PC-9 (cell line): ENCODE data around the gene PLCD3. TPM values are rescaled to one million over a fixed set of nuclear protein-coding genes. Genes with fewer than 3 reads are reported as not detected.

ENCODE experiments used
- BruUV-seq: library from RNA; stranded (reverse); fragments of 400-500 nt; replicated peaks from 2 replicates; lab custom pipeline; 2021; lab: Mats Ljungman, UMichigan
- CTCF ChIA-PET: fragments of 300-600 bp; sonication (Branson Sonifier 250); formaldehyde crosslinking; loops from one replicate; lab custom pipeline; 2022; ENCODE audit warnings: antibody characterized with exemption; lab: Charles Lee
- POLR2A ChIA-PET: fragments of 300-600 bp; sonication (Branson Sonifier 250); formaldehyde crosslinking; loops from one replicate; lab custom pipeline; 2022; ENCODE audit warnings: antibody characterized with exemption; ENCODE audit not compliant: unreplicated experiment; lab: Charles Lee
- DNase-seq, 2 experiments: peaks; one replicate each; pipeline versions ENCODE4 v3.0.0 to v3.0.0-alpha.2; 2015 to 2022; ENCODE audit warnings: mixed read lengths in 1 of 2
- H2AFZ ChIP-seq: fragments of 200-600 bp; sonication (generic); 2 replicates; pipeline ENCODE4 v1.8.1; 2017; ENCODE audit warnings: antibody characterized with exemption
- H3F3A ChIP-seq: fragments of 200-600 bp; sonication (generic); 2 replicates; pipeline ENCODE4 v1.8.1; 2017; ENCODE audit warnings: antibody characterized with exemption, mild to moderate bottlenecking, low read depth; ENCODE audit not compliant: insufficient read depth
- H3K27ac ChIP-seq: fragments of 200-600 bp; sonication (generic); 2 replicates; pipeline ENCODE4 v1.6.1; 2016; ENCODE audit warnings: mixed run types
- H3K27me3 ChIP-seq: fragments of 200-600 bp; sonication (generic); 2 replicates; pipeline ENCODE4 v1.6.1; 2016; ENCODE audit warnings: low read depth, mixed run types; ENCODE audit not compliant: insufficient read depth
- H3K36me3 ChIP-seq: fragments of 200-600 bp; sonication (generic); 2 replicates; pipeline ENCODE4 v1.6.1; 2016; ENCODE audit warnings: low read depth, mixed run types
- H3K4me1 ChIP-seq: fragments of 200-600 bp; sonication (generic); replicated peaks from 2 replicates; pipeline ENCODE4 v1.6.1; 2016; ENCODE audit warnings: mixed run types; ENCODE audit not compliant: insufficient read depth
- H3K4me2 ChIP-seq: fragments of 200-600 bp; sonication (generic); 2 replicates; pipeline ENCODE4 v1.6.1; 2017; ENCODE audit warnings: mixed run types
- H3K4me3 ChIP-seq: fragments of 200-600 bp; sonication (generic); 2 replicates; pipeline ENCODE4 v1.6.1; 2016; ENCODE audit warnings: mixed run types
- H3K79me2 ChIP-seq: fragments of 200-600 bp; sonication (generic); 2 replicates; pipeline ENCODE4 v1.6.1; 2017; ENCODE audit warnings: low read depth, mixed run types
- H3K9me2 ChIP-seq: fragments of 200-600 bp; sonication (generic); 2 replicates; pipeline ENCODE4 v1.8.1; 2017; ENCODE audit warnings: mild to moderate bottlenecking; ENCODE audit not compliant: insufficient read depth
- H3K9me3 ChIP-seq: fragments of 200-600 bp; sonication (generic); 2 replicates; pipeline ENCODE4 v1.8.1; 2016; ENCODE audit warnings: low read depth; ENCODE audit not compliant: insufficient read depth
- H4K20me1 ChIP-seq: fragments of 200-600 bp; sonication (generic); 2 replicates; pipeline ENCODE4 v1.8.1; 2017; ENCODE audit not compliant: insufficient read depth
- EZH2 ChIP-seq: fragments of 200-600 bp; sonication (generic); IDR thresholded peaks from 2 replicates; pipeline ENCODE4 v1.8.0; 2017; ENCODE audit warnings: antibody characterized with exemption, low read depth
- intact Hi-C: fragments of 100-400 bp; cut with micrococcal nuclease; formaldehyde crosslinking; loops from one replicate; pipeline ENCODE4 v1.10.0; 2022; ENCODE audit not compliant: unreplicated experiment
- total RNA-seq: library from RNA; stranded (reverse); gene quantifications from 2 replicates; pipeline ENCODE4 v1.2.3, GENCODE V29; 2021
- TF ChIP-seq, protein P1 (sequence below): fragments of 200-600 bp; sonication (generic); conservative IDR thresholded peaks from 2 replicates; pipeline ENCODE4 v1.6.1; 2017; ENCODE audit warnings: mixed run types, antibody characterized with exemption, mild to moderate bottlenecking, moderate library complexity

The PLCD3 gene
- total RNA-seq, 1 experiment from 2014 or later: 92.4 TPM

DNA sequence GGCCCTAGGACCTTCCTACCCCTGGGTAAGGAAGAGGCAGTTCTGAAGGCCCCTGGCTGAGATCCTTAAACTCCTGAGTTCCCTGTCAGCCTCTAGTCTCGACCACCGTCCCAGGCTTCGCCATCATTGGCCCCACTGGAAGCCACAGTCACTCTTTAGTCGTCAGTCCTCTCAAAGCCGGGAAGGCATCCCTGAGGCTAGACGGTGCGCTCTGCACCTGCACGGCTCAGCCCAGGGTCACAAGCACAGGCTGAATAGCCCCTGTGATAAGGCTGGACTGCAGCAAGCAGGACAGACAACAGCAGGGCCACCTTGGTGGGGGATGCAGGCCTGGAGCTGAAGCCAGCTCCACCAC lies 12.7 kb upstream of the PLCD3 start:
- no peak overlapping the region for H3K4me2 ChIP-seq
- H4K20me1 ChIP-seq: no peaks in the 10 kb centered on the region
- peaks cover 40% of the 10 kb centered on the region for H3F3A ChIP-seq
- intact Hi-C loops: loop anchor here (5.0 kb wide), 2 partner anchors 227 to 282 kb away; no protein-coding TSS in a partner anchor
- H3K27me3 ChIP-seq: no peaks in the 10 kb centered on the region
- 0 out of 2 replicates have a peak, but pooled peaks cover 3% of the 10 kb centered on the region for H3K36me3 ChIP-seq
- BruUV-seq: no TSS peak
- H3K4me3 ChIP-seq: no peak overlapping the region
- peaks cover 11% of the 10 kb centered on the region for H3K4me1 ChIP-seq
- TF ChIP-seq, protein P1, sequence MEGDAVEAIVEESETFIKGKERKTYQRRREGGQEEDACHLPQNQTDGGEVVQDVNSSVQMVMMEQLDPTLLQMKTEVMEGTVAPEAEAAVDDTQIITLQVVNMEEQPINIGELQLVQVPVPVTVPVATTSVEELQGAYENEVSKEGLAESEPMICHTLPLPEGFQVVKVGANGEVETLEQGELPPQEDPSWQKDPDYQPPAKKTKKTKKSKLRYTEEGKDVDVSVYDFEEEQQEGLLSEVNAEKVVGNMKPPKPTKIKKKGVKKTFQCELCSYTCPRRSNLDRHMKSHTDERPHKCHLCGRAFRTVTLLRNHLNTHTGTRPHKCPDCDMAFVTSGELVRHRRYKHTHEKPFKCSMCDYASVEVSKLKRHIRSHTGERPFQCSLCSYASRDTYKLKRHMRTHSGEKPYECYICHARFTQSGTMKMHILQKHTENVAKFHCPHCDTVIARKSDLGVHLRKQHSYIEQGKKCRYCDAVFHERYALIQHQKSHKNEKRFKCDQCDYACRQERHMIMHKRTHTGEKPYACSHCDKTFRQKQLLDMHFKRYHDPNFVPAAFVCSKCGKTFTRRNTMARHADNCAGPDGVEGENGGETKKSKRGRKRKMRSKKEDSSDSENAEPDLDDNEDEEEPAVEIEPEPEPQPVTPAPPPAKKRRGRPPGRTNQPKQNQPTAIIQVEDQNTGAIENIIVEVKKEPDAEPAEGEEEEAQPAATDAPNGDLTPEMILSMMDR: no peak
- TF ChIP-seq EZH2: no peak
- no peaks in the 10 kb centered on the region for H3K9me2 ChIP-seq
- ChIA-PET CTCF (interaction anchor here (0.6 kb wide), 2 partner anchors 10 to 104 kb away, joined by 3 to 5 read pairs; no protein-coding TSS in a partner anchor), POLR2A (interaction anchor here (0.6 kb wide), 1 partner anchor 52 kb away, joined by 14 read pairs; no protein-coding TSS in a partner anchor)
- no peak overlapping the region for H3K27ac ChIP-seq
- no peaks in the 10 kb centered on the region for H3K9me3 ChIP-seq
- no peak overlapping the region for H2AFZ ChIP-seq
- H3K79me2 ChIP-seq: peaks cover 24% of the 10 kb centered on the region
- no peak for DNase-seq

DNA sequence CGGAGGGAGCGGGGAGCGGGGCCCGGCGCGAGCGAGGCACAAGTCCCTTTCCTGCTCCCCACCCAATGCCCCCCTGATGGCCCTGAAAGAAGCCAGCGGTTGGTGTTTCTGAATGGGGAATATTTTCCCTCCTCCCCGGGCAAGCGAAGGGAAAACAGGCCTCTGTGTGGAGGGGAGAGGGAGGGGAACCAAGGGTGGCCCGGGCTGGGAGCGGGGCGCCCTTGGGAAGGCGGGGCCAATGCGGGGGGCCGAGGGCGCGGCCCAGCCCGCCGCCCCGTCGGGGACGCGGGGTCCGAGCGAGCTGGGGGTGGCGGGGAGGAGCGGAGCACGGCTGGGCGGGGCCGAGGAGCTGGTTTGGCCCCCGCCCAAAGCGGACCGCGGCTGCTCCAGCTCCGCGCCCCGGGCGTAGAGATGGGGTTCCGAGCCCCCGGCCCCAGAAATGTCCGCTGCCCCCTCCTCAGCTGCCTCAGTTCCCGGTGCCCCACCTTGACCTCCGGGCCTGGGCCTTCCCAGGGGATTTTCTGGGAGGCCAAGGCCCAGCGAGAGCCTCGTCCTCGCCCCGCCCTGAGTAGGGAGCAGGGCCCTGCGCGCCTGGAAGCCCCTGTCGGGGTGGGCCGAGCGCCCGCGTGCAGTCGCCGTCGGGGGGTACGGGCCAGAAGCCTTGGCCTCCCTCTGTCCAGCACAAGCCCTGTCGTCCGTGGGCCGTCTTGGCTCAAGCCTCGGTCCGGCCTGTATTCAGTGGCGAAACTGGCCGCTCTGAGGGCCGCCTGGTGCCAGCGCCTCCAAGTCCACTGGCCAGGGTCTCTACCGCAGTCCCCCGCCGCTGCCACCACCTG lies 12.1 kb upstream of the PLCD3 start:
- H3K9me3 ChIP-seq: no peaks in the 10 kb centered on the region
- H3K36me3 ChIP-seq: no peaks in the 10 kb centered on the region
- H3K9me2 ChIP-seq: no peaks in the 10 kb centered on the region
- TF ChIP-seq EZH2: no peak
- TF ChIP-seq, protein P1: no peak
- DNase-seq: no peak
- H4K20me1 ChIP-seq: no peaks in the 10 kb centered on the region
- H3K4me1 ChIP-seq: peaks cover 11% of the 10 kb centered on the region
- intact Hi-C loops: loop anchor here (5.0 kb wide), 2 partner anchors 228 to 283 kb away; no protein-coding TSS in a partner anchor
- H3K79me2 ChIP-seq: peaks cover 18% of the 10 kb centered on the region
- CTCF ChIA-PET: interaction anchor here (0.6 to 1.0 kb wide), 2 partner anchors 9 kb away, joined by 3 to 5 read pairs; partner anchors contain the start of gene ACBD4
- H3K27ac ChIP-seq: no peak overlapping the region
- H3K27me3 ChIP-seq: no peaks in the 10 kb centered on the region
- no peak overlapping the region for H2AFZ ChIP-seq
- BruUV-seq: no TSS peak
- H3K4me3 ChIP-seq: no peak overlapping the region
- POLR2A ChIA-PET: interaction anchor here (0.6 kb wide), 1 partner anchor 53 kb away, joined by 14 read pairs; no protein-coding TSS in a partner anchor
- peaks cover 38% of the 10 kb centered on the region for H3F3A ChIP-seq
- H3K4me2 ChIP-seq: no peak overlapping the region

DNA sequence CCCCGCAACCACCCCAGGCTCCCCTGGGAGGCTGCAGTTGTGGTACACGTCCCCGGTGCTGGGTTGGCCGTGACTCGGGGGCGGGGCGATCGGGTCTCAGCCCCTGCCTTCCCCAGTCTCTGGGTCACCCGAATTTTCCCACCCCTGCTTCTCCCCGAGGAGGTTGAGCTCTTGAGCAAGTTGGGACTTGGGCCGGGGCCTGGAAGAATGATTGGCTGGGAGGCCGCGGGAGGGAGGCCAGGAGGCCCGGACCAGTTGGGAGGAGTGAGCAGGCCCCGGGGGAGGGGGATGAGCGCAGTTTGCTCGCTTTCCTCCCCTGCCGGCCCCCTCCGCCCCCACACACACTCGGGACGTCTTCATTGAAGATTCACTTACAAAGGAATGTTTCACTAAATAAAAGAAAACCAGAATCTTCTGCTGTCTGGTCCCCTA lies 11.5 kb upstream of the PLCD3 start:
- Histone ChIP-seq H3K36me3 (no peaks in the 10 kb centered on the region), H3K27ac (no peak overlapping the region), H3K4me3 (no peak overlapping the region), H2AFZ (no peak overlapping the region), H3K27me3 (no peaks in the 10 kb centered on the region), H3F3A (peaks cover 35% of the 10 kb centered on the region), H4K20me1 (no peaks in the 10 kb centered on the region), H3K4me2 (no peak overlapping the region), H3K9me2 (no peaks in the 10 kb centered on the region), H3K9me3 (no peaks in the 10 kb centered on the region), H3K79me2 (peaks cover 11% of the 10 kb centered on the region), H3K4me1 (peaks cover 11% of the 10 kb centered on the region)
- intact Hi-C loops: no loop called here
- no peak for DNase-seq
- POLR2A ChIA-PET: no interaction called here
- CTCF ChIA-PET: interaction anchor here (1.0 kb wide), 1 partner anchor 8 kb away, joined by 3 read pairs; the partner anchor contains the start of gene ACBD4
- TF ChIP-seq, protein P1: no peak
- TF ChIP-seq EZH2: no peak
- no TSS peak for BruUV-seq
